GM19395 (cell line): ENCODE data around the gene GOLGA6D.
"Not testable (repeated sequence)": the region's sequence is repeated elsewhere in the genome, so short reads cannot be mapped to it uniquely, and the experiment has no call there.

Experiments
- ATAC-seq: cut with Tn5 transposase; IDR thresholded peaks from one replicate; pipeline ENCODE4 v1.9.1; 2021; ENCODE audit warnings: mild to moderate bottlenecking, moderate library complexity; ENCODE audit not compliant: unreplicated experiment

GOLGA6D gene

GRCh38 chr15:75328493-75329314 lies 46.1 kb downstream of the GOLGA6D start:
- ATAC-seq = no peak

- ATAC-seq = no peak
These were observed 46.9 kb downstream of the GOLGA6D start for GRCh38 chr15:75329571-75329970.

GRCh38 chr15:75332093-75332492 lies 49.5 kb downstream of the GOLGA6D start:
- ATAC-seq = not testable (repeated sequence)

GRCh38 chr15:75333654-75334419 lies 51.2 kb downstream of the GOLGA6D start:
- not testable (repeated sequence) for ATAC-seq

GRCh38 chr15:75335313-75335704 lies 52.7 kb downstream of the GOLGA6D start:
- ATAC-seq = no peak

GRCh38 chr15:75335705-75336355 lies 53.2 kb downstream of the GOLGA6D start, which contains the start of gene COMMD4:
Gene COMMD4 (plus strand): TSS chr15:75336063. CDS start chr15:75336090, 27 bp downstream.
- peak; percentile 82 for ATAC-seq

- no peak for ATAC-seq
These were observed 56.1 kb downstream of the GOLGA6D start for GRCh38 chr15:75338661-75339240.

GRCh38 chr15:75339531-75340240 lies 57.1 kb downstream of the GOLGA6D start:
- no peak for ATAC-seq

GRCh38 chr15:75342221-75342620 lies 59.6 kb downstream of the GOLGA6D start:
- no peak for ATAC-seq

- ATAC-seq = not testable (repeated sequence)
These were observed 61.3 kb downstream of the GOLGA6D start for GRCh38 chr15:75343953-75344352.
